HEK293T (cell line): ENCODE data around the gene SEMA7A.

Experiments used
- BHLHE40 ChIP-seq: fragments of 450-650 bp; IDR thresholded peaks from 2 replicates; pipeline ENCODE4 v1.6.1; 2016; ENCODE audit warnings: mild to moderate bottlenecking, moderate library complexity, borderline replicate concordance
- CTBP1 ChIP-seq: fragments of 450-650 bp; IDR thresholded peaks from 2 replicates; pipeline ENCODE4 v1.6.1; 2016; ENCODE audit warnings: borderline replicate concordance
- FOXK2 ChIP-seq: fragments of 450-650 bp; IDR thresholded peaks from 2 replicates; pipeline ENCODE4 v1.6.1; 2016; ENCODE audit warnings: mild to moderate bottlenecking
- FOXM1 ChIP-seq: fragments of 450-650 bp; IDR thresholded peaks from 2 replicates; pipeline ENCODE4 v1.6.1; 2017; ENCODE audit warnings: mild to moderate bottlenecking, borderline replicate concordance
- HDGF ChIP-seq: fragments of 450-650 bp; IDR thresholded peaks from 2 replicates; pipeline ENCODE4 v1.6.1; 2017; ENCODE audit warnings: antibody characterized with exemption, borderline replicate concordance
- PKNOX1 ChIP-seq: fragments of 450-650 bp; IDR thresholded peaks from 2 replicates; pipeline ENCODE4 v1.6.1; 2016
- SUZ12 ChIP-seq: fragments of 450-650 bp; IDR thresholded peaks from 2 replicates; pipeline ENCODE4 v1.6.1; 2016; ENCODE audit warnings: mild to moderate bottlenecking
- TARDBP ChIP-seq: fragments of 450-650 bp; IDR thresholded peaks from 2 replicates; pipeline ENCODE4 v1.6.1; 2016

- TF ChIP-seq SUZ12 (no peak), PKNOX1 (no peak), FOXM1 (no peak), CTBP1 (no peak), TARDBP (no peak), FOXK2 (no peak), BHLHE40 (no peak), HDGF (no peak)
Observed at GRCh38 chr15:74464216-74464615, 30.5 kb upstream of the SEMA7A start.
